ENCODE results near the gene TTC39C.

GRCh38 chr18:23992941-23993280 lies 21.6 kb upstream of the TTC39C start:
- no peak for TF ChIP-seq CTCF (IDR thresholded peaks at IDR 0.05)
- TF ChIP-seq POLR2A (IDR thresholded peaks at IDR 0.05), result no peak

Measured in esophagus squamous epithelium (tissue), 4 donors.